AG10803 (cell line): ENCODE data around the gene CAPNS2.
"Not testable (repeated sequence)": the region's sequence is repeated elsewhere in the genome, so short reads cannot be mapped to it uniquely, and the experiment has no call there.

Source experiments
- DNase-seq: peaks from one replicate; pipeline ENCODE4 v3.0.0; 2010; ENCODE audit warnings: low read depth
- H3K4me3 ChIP-seq: 2 replicates; pipeline ENCODE4 v1.5.1; 2011; ENCODE audit warnings: mild to moderate bottlenecking, low read length, control low read depth
- TF ChIP-seq, protein P1 (sequence below): conservative IDR thresholded peaks from 2 replicates; pipeline ENCODE4 v1.5.1; 2011; ENCODE audit warnings: mild to moderate bottlenecking, low read length, control low read depth, inconsistent platforms

The CAPNS2 gene

DNA sequence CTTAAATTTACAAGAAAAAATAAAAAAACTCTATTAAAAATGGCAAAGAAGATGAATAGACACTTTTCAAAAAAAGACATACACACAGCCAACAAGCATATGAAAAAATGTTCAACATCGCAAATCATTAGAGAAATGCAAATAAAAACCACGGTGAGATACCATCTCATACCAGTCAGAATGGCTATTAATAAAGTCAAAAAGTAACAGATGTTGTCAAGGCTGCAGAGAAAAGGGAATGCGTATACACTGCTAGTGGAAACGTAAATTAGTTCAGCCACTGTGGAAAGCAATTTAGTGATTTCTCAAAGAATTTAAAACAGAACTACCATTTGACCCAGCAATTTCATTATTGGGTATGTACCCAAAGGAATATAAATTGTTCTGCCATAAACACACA is 31.4 kb downstream of the CAPNS2 start:
- no peak overlapping the region for H3K4me3 ChIP-seq
- no peak for DNase-seq
- TF ChIP-seq, protein P1, sequence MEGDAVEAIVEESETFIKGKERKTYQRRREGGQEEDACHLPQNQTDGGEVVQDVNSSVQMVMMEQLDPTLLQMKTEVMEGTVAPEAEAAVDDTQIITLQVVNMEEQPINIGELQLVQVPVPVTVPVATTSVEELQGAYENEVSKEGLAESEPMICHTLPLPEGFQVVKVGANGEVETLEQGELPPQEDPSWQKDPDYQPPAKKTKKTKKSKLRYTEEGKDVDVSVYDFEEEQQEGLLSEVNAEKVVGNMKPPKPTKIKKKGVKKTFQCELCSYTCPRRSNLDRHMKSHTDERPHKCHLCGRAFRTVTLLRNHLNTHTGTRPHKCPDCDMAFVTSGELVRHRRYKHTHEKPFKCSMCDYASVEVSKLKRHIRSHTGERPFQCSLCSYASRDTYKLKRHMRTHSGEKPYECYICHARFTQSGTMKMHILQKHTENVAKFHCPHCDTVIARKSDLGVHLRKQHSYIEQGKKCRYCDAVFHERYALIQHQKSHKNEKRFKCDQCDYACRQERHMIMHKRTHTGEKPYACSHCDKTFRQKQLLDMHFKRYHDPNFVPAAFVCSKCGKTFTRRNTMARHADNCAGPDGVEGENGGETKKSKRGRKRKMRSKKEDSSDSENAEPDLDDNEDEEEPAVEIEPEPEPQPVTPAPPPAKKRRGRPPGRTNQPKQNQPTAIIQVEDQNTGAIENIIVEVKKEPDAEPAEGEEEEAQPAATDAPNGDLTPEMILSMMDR, result no peak

DNA sequence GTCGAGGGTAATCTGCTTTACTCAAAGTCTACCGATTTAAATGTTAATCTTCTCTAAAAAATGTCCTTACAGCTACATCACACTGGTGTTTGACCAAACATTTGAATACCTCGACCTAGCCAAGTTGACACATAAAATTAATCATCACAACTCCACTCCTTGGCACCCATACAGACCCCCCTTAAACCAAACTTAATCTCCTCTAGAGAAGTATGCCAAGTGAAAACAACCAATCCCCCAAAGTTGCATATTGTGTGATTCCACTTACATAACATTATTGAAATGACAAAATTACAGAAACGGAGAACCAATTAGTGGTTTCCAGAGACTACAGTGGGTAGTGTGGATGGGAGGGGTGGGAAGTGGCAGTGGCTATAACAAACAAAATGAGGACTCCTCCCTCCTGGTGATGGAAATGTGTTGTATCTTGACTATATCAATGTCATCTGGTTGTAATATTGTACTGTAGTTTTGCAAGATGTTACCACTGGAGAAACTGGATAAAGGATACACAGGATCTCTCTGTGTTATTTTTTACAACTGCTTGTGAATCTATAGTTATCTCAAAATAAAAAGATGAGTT is 39.4 kb downstream of the CAPNS2 start:
- H3K4me3 ChIP-seq, result no peak overlapping the region
- TF ChIP-seq, protein P1, result no peak
- peak; percentile 72 for DNase-seq

DNA sequence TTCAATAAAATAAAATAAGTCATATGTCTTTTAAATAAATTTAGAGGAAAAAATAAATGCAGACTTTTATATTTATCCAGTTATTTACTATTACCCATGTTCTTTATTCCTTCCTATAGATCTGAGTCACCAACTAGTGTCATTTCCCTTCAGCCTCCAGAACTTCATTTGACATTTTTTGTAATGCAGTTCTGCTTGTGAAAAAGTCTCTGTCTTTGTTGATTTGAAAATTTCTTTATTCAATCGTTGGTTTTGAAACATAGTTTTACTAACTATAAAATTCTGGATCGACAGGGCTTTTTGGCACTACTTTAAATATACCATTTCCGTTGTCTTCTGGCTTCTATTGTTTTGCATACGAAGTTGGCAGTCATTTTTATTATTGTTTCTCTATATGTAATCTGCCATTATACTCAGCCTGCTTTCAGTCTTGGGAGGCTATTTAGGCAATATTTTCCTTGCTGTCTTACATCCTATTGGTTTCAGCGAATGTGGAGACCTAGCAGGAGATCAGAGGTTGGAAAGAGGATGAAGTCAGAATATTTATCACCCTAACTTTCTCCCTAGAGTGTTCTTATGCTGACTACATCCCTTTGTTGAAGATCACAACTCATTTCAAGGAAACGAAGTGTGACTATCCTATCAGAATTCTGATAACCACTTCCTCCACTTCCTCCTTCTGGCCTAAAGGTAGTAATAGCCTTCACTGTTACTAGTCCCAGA is 47.3 kb downstream of the CAPNS2 start:
- no peak overlapping the region for H3K4me3 ChIP-seq
- no peak for DNase-seq
- TF ChIP-seq, protein P1, result no peak

DNA sequence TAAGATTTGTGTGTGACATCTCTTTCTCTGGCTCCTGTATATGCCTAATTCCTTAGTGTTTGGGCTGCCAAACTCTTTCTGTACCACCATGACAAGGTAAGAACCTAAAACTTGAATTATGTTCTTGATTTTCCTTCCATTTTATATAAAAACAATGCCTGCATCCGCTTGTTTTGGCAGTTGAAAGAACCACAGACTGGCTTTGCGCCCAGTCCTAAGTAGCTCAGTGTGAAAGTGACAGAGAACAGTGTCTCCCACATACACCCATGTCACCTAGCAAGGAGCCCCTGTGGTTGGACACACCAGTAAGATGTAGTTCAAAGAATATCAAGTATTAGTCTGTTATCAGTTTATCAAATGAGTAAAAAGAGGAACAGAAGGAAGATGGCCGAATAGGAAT is 48.6 kb downstream of the CAPNS2 start:
- TF ChIP-seq, protein P1, result no peak
- no peak for DNase-seq
- H3K4me3 ChIP-seq, result no peak overlapping the region

DNA sequence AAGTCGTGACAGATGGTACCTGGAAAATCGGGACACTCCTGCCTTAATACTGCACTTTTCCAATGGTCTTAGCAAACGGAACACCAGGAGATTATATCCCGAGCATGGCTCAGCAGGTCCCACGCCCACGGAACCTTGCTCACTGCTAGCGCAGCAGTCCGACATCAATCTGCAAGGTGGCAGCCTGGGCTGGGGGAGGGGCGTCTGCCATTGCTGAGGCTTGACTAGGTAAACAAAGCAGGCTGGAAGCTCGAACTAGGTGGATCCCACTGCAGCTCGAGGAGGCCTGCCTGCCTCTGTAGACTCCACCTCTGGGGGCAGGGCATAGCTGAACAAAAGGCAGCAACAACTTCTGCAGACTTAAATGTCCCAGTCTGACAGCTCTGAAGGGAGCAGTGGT is 49.2 kb downstream of the CAPNS2 start:
- DNase-seq, H3K4me3 ChIP-seq: not testable (repeated sequence)
